ENCODE results near the gene CAPN5.

The CAPN5 gene

GRCh38 chr11:77063861-77064260 lies 2.9 kb upstream of the CAPN5 start:
- no peak for DNase-seq (ENCODE audit: low read depth in 1 of 2, low spot score in 1 of 2)

- no peak for DNase-seq (ENCODE audit: low read depth in 1 of 2, low spot score in 1 of 2)
Observed at GRCh38 chr11:77064648-77065217, 2.0 kb upstream of the CAPN5 start.

- no peak for DNase-seq (ENCODE audit: low read depth in 1 of 2, low spot score in 1 of 2)
Observed at GRCh38 chr11:77065878-77066228, 918 bp upstream of the CAPN5 start.

GRCh38 chr11:77067861-77068443 lies 1.2 kb downstream of the CAPN5 start:
- DNase-seq (ENCODE audit: low read depth in 1 of 2, low spot score in 1 of 2): no peak

- DNase-seq (ENCODE audit: low read depth in 1 of 2, low spot score in 1 of 2): no peak
Observed at GRCh38 chr11:77068457-77069335, 1.9 kb downstream of the CAPN5 start.

GRCh38 chr11:77069336-77069968 lies 2.7 kb downstream of the CAPN5 start:
- no peak for DNase-seq (ENCODE audit: low read depth in 1 of 2, low spot score in 1 of 2)

- DNase-seq (ENCODE audit: low read depth in 1 of 2, low spot score in 1 of 2): no peak
Observed at GRCh38 chr11:77069969-77070582, 3.3 kb downstream of the CAPN5 start.

GRCh38 chr11:77071077-77071476 lies 4.3 kb downstream of the CAPN5 start:
- no peak for DNase-seq (ENCODE audit: low read depth in 1 of 2, low spot score in 1 of 2)

GRCh38 chr11:77071671-77072605 lies 5.2 kb downstream of the CAPN5 start:
- no peak for DNase-seq (ENCODE audit: low read depth in 1 of 2, low spot score in 1 of 2)

- DNase-seq (ENCODE audit: low read depth in 1 of 2, low spot score in 1 of 2): no peak
Observed at GRCh38 chr11:77072851-77073327, 6.1 kb downstream of the CAPN5 start.

GRCh38 chr11:77073328-77074001 lies 6.7 kb downstream of the CAPN5 start:
- DNase-seq (ENCODE audit: low read depth in 1 of 2, low spot score in 1 of 2): no peak

GRCh38 chr11:77074205-77074604 lies 7.4 kb downstream of the CAPN5 start:
- no peak for DNase-seq (ENCODE audit: low read depth in 1 of 2, low spot score in 1 of 2)

- no peak for DNase-seq (ENCODE audit: low read depth in 1 of 2, low spot score in 1 of 2)
Observed at GRCh38 chr11:77074626-77075221, 8.0 kb downstream of the CAPN5 start.

- no peak for DNase-seq (ENCODE audit: low read depth in 1 of 2, low spot score in 1 of 2)
Observed at GRCh38 chr11:77075425-77075905, 8.7 kb downstream of the CAPN5 start.

- DNase-seq (ENCODE audit: low read depth in 1 of 2, low spot score in 1 of 2): no peak
Observed at GRCh38 chr11:77079666-77080065, 12.9 kb downstream of the CAPN5 start.

GRCh38 chr11:77080643-77081210 lies 14.0 kb downstream of the CAPN5 start:
- DNase-seq (ENCODE audit: low read depth in 1 of 2, low spot score in 1 of 2): no peak

- no peak for DNase-seq (ENCODE audit: low read depth in 1 of 2, low spot score in 1 of 2)
Observed at GRCh38 chr11:77081381-77081851, 14.6 kb downstream of the CAPN5 start.

GRCh38 chr11:77081976-77082836 lies 15.4 kb downstream of the CAPN5 start:
- DNase-seq (ENCODE audit: low read depth in 1 of 2, low spot score in 1 of 2): no peak
